ENCODE results near the gene CD151. TPM values are rescaled to one million over a fixed set of nuclear protein-coding genes. Genes with fewer than 3 reads are reported as not detected.
A peak's percentile ranks its signal among the peaks of the same experiment; 100 is the strongest.

The CD151 gene
- 10 to 100 TPM; 23.1 to 54.9 TPM for total RNA-seq

DNA sequence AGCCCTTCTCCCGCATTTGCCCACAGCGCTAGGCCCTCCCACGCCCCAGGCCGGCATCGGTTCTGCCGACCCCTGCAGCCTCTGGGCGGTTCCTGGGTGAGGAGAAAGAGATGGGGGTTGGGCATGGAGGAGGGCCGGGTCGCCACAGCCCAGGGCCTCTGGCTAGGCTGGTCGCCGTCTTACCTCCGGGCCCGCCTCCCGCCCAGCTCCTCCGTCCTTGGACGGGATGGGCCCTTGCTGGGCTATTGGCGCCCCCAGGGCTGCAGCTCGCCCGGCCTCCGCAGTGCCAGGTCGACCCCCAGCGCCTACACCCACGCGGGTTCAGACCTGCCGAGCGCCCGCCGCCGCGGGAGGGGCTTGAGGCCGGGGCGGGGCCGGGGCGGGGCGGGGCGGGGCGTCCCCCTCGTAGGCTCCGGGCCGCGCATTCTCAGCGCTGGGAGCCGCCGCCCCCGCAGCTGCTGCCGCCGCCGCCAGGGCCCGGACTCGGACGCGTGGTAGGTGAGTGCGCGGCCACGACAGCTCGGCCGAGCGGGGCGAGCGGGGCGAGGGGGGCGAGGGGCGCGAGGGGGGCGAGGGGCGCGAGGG, at the start of gene CD151:
Gene CD151 (plus strand): TSS at position 424 of the 585 bp plus-strand sequence. CDS start 3,118 bp downstream, outside the sequence.
- peaks cover 31% of the 10 kb centered on the region for H3K4me1 Mint-ChIP-seq
- H3K27ac Mint-ChIP-seq, result no peak within 1 kb of the TSS
- peak within 1 kb of the TSS; percentile 48 for H3K4me3 Mint-ChIP-seq
- CTCF ChIA-PET, result interaction anchor here (1.0 to 3.4 kb wide), 4 partner anchors 10 to 28 kb away, joined by 3 to 13 read pairs (median 8); partner anchors contain the start of genes PIDD1, POLR2L and TSPAN4
- H3K36me3 Mint-ChIP-seq, result no peaks in the 10 kb centered on the region
- no peaks in the 10 kb centered on the region for H3K9me3 Mint-ChIP-seq (ENCODE audit: low read depth)
- DNase-seq (peak; percentile 51), ATAC-seq (peak; percentile 63)
- H3K27me3 Mint-ChIP-seq, result peaks cover 41% of the 10 kb centered on the region

DNA sequence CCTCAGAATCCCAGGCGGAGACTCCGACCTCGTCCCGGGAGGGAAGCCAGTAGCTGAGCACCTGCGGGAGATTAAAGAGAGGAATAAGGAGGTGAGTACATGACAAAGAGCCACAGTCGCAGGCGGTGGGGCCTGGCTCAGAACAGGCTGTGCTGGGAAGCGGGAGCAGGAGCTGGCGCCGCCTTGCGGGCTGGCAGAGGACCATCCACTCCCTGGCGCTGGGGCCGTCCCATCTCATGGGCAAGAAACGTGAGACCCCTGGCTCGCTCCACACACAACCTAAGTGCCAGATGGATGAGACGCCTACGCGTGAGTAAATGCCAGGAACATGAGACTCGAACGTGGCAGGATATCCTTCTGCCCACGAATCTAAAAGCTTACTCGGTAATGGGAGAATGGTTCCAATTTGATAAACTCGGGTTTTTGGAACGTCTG, 49.2 kb upstream of the CD151 start:
- H3K4me3 Mint-ChIP-seq, result no peak overlapping the region
- CTCF ChIA-PET, result interaction anchor here (0.7 kb wide), 1 partner anchor 37 kb away, joined by 3 read pairs; the partner anchor contains the start of gene TALDO1
- no peaks in the 10 kb centered on the region for H3K9me3 Mint-ChIP-seq (ENCODE audit: low read depth)
- DNase-seq (no peak), ATAC-seq (no peak)
- peaks cover 15% of the 10 kb centered on the region for H3K4me1 Mint-ChIP-seq
- no peaks in the 10 kb centered on the region for H3K27me3 Mint-ChIP-seq
- no peak overlapping the region for H3K27ac Mint-ChIP-seq
- peaks cover 5% of the 10 kb centered on the region for H3K36me3 Mint-ChIP-seq

DNA sequence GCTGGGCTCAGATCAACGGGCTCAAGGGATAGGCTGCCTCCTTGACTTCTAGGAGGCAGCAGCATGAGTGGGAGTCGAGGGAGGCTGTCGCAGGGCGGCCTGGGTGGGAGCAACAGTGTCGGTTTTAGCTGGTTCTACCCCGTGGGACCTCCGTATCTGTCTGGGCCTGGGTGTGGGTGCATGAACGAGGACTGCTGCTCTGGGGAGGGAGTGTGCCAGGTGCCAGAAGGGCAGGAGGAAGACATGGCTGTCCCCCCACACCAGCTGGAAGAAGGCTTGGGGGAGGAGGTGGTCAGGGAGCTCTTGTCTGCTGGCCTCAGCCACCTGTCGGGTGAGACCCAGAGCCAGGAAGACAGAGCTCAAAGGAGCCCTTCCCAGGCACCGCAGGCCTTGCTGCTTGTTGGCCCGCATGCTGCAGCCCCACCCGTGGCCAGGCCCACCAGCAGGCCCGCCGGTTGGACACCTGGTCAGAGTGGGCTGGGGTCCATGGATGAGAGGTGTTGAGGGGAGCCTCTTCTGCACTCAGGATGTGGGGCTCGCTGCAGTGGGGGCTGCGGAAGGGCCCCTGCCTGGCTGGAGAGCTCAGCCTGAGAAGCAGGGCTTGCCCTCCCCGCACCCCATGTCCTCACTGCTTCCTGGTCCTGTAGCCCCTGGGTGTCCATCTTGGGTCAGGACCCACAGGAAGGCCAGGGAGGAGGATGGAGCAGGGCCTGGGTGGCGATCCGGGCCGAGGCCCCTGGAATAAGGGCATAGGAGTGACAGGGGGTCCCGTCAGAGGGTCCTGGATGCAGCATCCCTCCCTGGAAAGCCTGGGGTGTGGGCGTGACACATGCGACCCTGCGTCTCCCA, 46.3 kb upstream of the CD151 start:
- no peaks in the 10 kb centered on the region for H3K9me3 Mint-ChIP-seq (ENCODE audit: low read depth)
- ATAC-seq (no peak), DNase-seq (no peak)
- peaks cover 13% of the 10 kb centered on the region for H3K4me1 Mint-ChIP-seq
- no peak overlapping the region for H3K4me3 Mint-ChIP-seq
- CTCF ChIA-PET, result interaction anchor here (1.0 kb wide), 1 partner anchor 9 kb away, joined by 3 read pairs; no protein-coding TSS in a partner anchor
- H3K27me3 Mint-ChIP-seq, result no peaks in the 10 kb centered on the region
- H3K36me3 Mint-ChIP-seq, result peaks cover 2% of the 10 kb centered on the region
- H3K27ac Mint-ChIP-seq, result no peak overlapping the region

DNA sequence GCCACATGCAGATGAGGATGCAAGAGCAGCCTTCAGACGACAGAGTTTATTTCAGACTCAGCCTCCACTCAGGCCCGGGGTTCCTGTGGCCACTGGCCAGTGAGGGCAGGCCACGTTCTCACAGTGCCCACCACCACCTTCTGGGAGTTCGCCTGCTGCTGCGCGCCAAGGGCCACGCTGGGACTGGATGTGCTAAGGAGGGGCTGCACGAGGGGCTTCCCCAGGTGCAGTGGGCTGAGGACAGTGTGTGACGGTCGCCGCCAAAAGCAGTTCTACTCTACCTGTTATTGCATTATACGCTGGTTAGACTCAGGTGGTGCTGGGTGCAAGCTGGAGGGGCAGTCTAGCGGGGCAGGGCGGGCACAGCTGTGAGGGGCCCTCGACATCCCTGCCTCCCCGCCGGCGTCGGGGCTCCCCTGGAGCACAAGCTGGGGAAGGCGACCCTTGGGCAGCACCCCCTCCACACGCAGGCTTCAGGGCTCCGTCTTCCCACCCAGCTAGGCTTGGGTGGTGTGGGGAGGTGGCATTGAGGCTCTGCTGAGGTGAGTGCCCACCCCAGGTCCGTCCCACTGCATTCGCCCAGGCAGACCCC, 45.6 kb upstream of the CD151 start:
- DNase-seq (no peak), ATAC-seq (no peak)
- H3K36me3 Mint-ChIP-seq, result peaks cover 2% of the 10 kb centered on the region
- H3K27me3 Mint-ChIP-seq, result no peaks in the 10 kb centered on the region
- CTCF ChIA-PET, result interaction anchor here (1.0 kb wide), 1 partner anchor 10 kb away, joined by 3 read pairs; no protein-coding TSS in a partner anchor
- peaks cover 13% of the 10 kb centered on the region for H3K4me1 Mint-ChIP-seq
- H3K9me3 Mint-ChIP-seq (ENCODE audit: low read depth), result no peaks in the 10 kb centered on the region
- no peak overlapping the region for H3K27ac Mint-ChIP-seq
- no peak overlapping the region for H3K4me3 Mint-ChIP-seq

DNA sequence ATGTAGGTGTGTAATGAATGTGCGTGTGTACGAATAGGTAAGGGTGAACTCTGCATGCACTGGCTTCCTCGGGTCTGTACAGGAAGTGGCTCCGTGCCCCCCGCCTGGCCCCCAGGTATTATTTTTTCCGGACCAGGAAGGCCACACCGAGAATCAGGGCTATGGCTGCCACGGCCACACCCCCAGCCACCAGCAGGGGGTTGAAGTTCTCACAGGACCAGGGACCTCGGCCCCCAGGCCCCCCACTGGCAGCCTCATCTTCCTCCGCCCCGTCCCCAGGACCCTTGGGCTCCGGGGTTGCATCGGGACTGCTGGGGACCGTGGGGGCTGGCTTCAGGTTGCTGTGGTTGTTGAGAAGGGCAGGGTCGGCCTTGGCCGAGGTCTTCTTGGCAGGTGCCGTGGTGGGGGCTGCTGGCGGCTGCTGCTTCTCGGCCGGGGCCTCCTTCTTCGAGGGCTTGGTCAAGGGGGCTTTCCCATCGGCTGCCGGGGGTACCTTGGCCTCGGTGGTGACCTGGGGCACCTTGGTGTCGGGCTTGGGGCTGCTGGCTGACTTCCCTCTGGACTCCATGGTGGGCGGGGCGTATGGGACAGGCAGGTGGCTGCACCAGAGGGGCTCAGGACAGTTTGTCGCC, 44.6 kb upstream of the CD151 start:
- no peak overlapping the region for H3K27ac Mint-ChIP-seq
- peaks cover 2% of the 10 kb centered on the region for H3K36me3 Mint-ChIP-seq
- no peak for ATAC-seq
- no peaks in the 10 kb centered on the region for H3K9me3 Mint-ChIP-seq (ENCODE audit: low read depth)
- no peak for DNase-seq
- CTCF ChIA-PET, result no interaction called here
- H3K27me3 Mint-ChIP-seq, result no peaks in the 10 kb centered on the region
- no peak overlapping the region for H3K4me3 Mint-ChIP-seq
- peaks cover 13% of the 10 kb centered on the region for H3K4me1 Mint-ChIP-seq

DNA sequence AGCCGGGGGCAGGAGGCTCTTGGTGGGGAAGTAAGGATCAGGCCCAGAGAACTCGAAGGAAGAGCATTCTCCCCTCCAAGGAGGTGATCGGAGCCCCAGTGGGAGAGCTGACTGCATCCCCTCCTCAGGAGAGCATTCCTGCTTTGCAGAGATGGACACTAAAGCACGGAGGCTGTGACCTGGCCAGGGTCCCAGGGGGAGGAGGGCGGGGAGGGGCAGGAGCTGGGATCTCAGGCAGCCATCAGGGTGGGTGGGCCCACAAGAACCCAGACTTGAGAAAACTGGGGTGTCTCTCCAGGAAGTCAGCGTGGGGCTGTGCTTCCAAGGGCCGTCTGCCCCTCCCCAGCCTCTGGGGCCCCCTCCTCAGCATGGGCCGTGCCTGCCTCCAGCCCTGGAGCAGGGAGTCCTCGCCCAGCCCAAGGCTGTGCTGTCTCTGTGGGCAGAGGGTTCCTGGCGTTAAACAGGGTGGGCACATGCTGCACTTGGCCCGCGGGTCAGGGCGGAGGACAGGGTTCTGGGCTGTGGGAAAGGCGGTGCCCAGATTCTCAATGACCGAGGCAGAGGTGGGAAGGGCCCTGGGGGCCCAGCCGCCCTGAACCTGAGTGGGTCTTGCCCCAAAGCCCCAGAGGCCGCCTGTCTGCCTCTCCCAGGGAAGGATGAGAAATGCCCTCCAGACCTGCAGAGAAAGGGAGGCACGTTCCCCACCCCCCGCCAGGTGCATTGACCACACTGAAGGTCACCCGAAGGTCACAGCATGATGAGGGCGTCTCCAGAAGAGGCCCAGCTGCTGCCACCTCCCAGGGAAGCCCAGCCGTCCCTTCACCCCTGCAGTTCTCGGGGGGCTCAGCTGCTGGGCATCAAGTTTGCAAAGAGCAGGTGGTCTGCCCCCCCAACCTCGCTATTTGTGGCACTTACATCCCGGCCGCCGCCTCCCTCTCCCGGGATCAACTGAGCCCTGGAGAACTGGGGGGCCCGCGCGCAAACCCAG, 43.5 kb upstream of the CD151 start:
- DNase-seq, result no peak
- peaks cover 2% of the 10 kb centered on the region for H3K36me3 Mint-ChIP-seq
- ATAC-seq, result peak; percentile 2
- peak overlapping the region; percentile 48 for H3K4me3 Mint-ChIP-seq
- H3K27ac Mint-ChIP-seq, result no peak overlapping the region
- CTCF ChIA-PET, result interaction anchor here (1.0 to 1.2 kb wide), 2 partner anchors 10 to 62 kb away, joined by 4 read pairs; no protein-coding TSS in a partner anchor
- H3K27me3 Mint-ChIP-seq, result no peaks in the 10 kb centered on the region
- peaks cover 15% of the 10 kb centered on the region for H3K4me1 Mint-ChIP-seq
- no peaks in the 10 kb centered on the region for H3K9me3 Mint-ChIP-seq (ENCODE audit: low read depth)

DNA sequence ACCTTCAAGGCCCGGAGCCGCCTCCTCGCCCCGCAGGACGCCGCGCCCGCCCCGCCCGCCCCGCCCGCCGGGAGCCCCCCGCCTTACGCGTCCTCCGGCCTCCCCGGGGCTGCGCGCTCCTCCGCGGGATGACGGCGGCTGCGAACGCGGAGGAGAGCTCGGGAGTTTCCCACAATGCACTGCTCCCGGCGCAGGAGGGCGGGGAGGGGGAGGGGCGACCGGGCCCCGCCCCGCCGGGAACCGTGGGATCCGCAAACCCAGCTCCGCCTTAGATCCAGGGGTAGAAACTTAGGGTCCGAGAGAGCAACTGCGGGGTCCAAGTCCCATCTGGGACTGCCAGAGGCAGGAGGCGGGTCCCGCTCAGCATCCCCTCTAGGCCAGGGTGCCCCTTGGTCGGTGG, 42.8 kb upstream of the CD151 start, which contains the start of gene CEND1:
Gene CEND1 (minus strand): TSS at position 148 of the 400 bp plus-strand sequence. CDS start 1,514 bp downstream, outside the sequence.
- DNase-seq, result peak; percentile 67
- Mint-ChIP-seq H3K4me1 (peaks cover 17% of the 10 kb centered on the region), H3K36me3 (peaks cover under 1% of the 10 kb centered on the region), H3K27me3 (no peaks in the 10 kb centered on the region), H3K4me3 (peak within 1 kb of the TSS; percentile 48), H3K27ac (no peak within 1 kb of the TSS), H3K9me3 (ENCODE audit: low read depth) (no peaks in the 10 kb centered on the region)
- CTCF ChIA-PET, result interaction anchor here (1.0 to 1.2 kb wide), 2 partner anchors 9 to 63 kb away, joined by 4 read pairs; no protein-coding TSS in a partner anchor
- ATAC-seq, result peak; percentile 52

DNA sequence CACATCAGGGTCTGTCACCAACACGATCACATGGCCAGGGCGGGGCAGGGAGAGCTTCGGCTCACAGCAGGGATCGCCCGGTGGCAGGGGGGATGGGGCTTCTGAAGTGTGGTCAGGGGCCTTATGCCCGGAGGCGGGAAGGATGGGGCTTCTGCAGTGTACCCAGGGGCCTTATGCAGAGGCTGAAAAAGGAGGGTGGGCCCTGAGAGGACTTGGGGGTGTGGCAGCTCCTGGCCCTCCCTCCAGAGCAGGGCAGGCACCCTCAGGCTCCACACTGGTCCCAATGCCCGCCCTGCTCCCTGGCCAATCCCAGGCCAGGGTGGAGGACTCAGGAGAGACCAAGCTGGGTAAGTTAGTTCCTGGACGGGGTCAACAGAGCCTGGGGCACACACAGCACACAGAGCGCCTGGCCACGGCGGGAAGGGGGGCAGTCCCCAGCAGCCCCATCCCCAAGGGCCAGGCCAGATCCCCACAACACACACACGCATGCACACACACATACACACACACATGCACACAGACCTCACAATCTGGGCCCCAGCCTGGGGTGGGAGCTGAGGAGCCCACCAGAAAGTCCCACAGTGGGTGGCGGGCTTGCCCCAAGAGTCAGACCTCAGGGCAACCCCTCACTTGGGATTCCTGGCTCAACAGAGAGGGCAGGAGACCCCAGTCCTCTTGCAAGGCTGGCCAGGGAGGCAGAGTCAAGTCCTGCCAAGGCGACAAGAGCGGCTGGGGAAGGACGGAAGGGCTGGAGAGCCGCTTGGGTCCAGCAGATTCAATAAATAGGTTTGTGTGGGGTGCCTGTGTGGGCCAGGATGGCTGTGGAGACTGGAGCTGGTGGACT, 41.8 kb upstream of the CD151 start:
- Mint-ChIP-seq H3K4me3 (no peak overlapping the region), H3K36me3 (peaks cover under 1% of the 10 kb centered on the region), H3K9me3 (ENCODE audit: low read depth) (no peaks in the 10 kb centered on the region), H3K27me3 (no peaks in the 10 kb centered on the region), H3K4me1 (peaks cover 17% of the 10 kb centered on the region), H3K27ac (no peak overlapping the region)
- ATAC-seq (no peak), DNase-seq (no peak)
- CTCF ChIA-PET, result interaction anchor here (1.2 kb wide), 1 partner anchor 8 kb away, joined by 4 read pairs; no protein-coding TSS in a partner anchor

DNA sequence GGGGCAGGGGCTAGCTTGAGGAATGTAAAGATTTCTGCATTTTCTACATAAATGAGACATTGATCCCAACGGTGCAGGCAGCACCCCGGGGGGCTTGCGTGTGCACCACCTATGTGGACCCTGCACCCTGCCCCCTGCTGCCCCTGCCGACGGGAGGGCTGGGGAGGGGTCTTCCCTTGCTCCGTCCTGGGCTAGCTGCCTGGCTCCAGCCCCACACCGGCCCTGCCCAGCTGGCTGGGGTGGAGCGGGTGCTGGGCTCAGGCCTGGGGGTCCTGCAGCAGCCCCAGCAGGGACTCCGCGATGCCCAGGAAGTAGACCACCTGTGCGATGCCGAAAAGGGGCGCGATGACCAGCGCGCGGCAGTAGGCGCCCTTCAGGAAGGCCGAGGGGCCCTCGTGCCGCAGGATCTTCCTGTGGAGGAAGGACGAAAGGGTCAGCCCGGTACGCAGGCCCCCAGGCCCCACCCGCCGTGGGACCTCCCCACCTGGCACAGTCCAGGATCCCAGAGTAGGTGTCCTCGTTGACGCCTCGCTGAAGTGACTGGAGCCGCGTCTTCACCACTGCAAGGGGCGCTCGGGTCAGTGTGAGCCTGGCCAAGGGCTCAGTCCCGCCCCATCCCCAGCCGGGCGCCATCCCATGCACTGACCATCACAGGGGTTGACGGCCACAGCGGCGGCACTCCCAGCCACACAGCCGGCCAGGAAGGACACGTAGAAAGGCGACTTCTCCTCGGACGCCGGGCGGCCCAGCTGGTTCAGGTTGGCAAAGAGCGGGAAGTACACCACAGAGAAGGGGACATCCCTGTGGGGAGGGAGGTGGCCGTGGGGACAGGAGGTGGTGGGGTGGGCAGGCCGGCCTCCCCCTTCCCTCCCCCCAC, 40.9 kb upstream of the CD151 start:
- no peaks in the 10 kb centered on the region for H3K27me3 Mint-ChIP-seq
- CTCF ChIA-PET, result no interaction called here
- H3K27ac Mint-ChIP-seq, result no peak overlapping the region
- no peaks in the 10 kb centered on the region for H3K9me3 Mint-ChIP-seq (ENCODE audit: low read depth)
- ATAC-seq (no peak), DNase-seq (no peak)
- peaks cover 24% of the 10 kb centered on the region for H3K4me1 Mint-ChIP-seq
- no peak overlapping the region for H3K4me3 Mint-ChIP-seq
- peaks cover 2% of the 10 kb centered on the region for H3K36me3 Mint-ChIP-seq

DNA sequence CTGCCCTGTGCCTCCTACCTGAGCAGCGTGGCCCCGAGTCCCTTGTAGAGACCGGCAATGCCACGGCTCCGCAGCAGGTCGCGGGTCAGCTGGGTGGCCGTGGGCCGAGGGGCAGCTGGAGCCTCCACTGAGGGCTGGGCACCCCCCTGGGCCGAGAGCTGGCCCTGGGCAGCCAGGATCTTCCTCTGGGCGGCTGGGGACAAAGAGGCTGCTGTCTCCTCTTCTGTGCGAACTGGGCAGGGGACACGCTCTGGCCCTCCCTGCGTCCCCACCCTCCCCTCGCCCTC, 40.3 kb upstream of the CD151 start:
- Mint-ChIP-seq H3K27me3 (no peaks in the 10 kb centered on the region), H3K36me3 (peaks cover 2% of the 10 kb centered on the region), H3K9me3 (ENCODE audit: low read depth) (no peaks in the 10 kb centered on the region), H3K27ac (no peak overlapping the region), H3K4me3 (no peak overlapping the region), H3K4me1 (peaks cover 26% of the 10 kb centered on the region)
- ATAC-seq (no peak), DNase-seq (no peak)
- CTCF ChIA-PET, result no interaction called here

DNA sequence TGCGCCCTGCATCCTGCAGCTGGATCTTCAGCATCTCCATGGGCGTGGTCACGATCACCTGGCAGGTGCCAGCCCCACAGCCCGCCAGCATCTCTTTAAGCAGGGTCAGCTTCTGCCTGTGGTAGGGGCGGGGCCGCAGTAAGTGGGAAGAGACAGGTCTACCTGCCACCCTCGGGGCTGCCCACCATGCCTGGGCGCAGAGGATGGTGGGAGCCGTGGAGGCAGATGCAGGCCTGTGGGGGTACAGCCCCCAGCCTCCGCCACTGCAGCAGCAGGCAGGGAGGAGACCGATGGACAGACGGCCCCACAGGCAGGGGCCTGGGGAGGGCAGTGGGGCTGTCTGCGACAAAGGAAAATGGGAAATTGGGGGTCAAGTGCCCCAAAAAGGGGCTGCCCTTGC, 39.9 kb upstream of the CD151 start:
- no peaks in the 10 kb centered on the region for H3K9me3 Mint-ChIP-seq (ENCODE audit: low read depth)

More for the DNA sequence above, 39.9 kb upstream of the CD151 start:
- peaks cover 25% of the 10 kb centered on the region for H3K4me1 Mint-ChIP-seq
- peaks cover 2% of the 10 kb centered on the region for H3K36me3 Mint-ChIP-seq
- ATAC-seq, result no peak
- CTCF ChIA-PET, result interaction anchor here (1.4 kb wide), 1 partner anchor 65 kb away, joined by 3 read pairs; no protein-coding TSS in a partner anchor
- H3K27me3 Mint-ChIP-seq, result no peaks in the 10 kb centered on the region
- H3K4me3 Mint-ChIP-seq, result no peak overlapping the region
- DNase-seq, result no peak
- no peak overlapping the region for H3K27ac Mint-ChIP-seq
